ENCODE measurements around the gene HYAL2.

HYAL2 gene

GRCh38 chr3:50303013-50303815 is 19.3 kb downstream of the HYAL2 start, which contains the start of gene HYAL1:
TSS of gene HYAL1 (minus strand) at chr3:50303574. CDS start at chr3:50302956, 618 bp downstream.
- DNase-seq = no peak

GRCh38 chr3:50302095-50303012 is 20.2 kb downstream of the HYAL2 start:
- no peak for DNase-seq

- no peak for DNase-seq
These were observed 21.8 kb downstream of the HYAL2 start for GRCh38 chr3:50300681-50301254.

DNA sequence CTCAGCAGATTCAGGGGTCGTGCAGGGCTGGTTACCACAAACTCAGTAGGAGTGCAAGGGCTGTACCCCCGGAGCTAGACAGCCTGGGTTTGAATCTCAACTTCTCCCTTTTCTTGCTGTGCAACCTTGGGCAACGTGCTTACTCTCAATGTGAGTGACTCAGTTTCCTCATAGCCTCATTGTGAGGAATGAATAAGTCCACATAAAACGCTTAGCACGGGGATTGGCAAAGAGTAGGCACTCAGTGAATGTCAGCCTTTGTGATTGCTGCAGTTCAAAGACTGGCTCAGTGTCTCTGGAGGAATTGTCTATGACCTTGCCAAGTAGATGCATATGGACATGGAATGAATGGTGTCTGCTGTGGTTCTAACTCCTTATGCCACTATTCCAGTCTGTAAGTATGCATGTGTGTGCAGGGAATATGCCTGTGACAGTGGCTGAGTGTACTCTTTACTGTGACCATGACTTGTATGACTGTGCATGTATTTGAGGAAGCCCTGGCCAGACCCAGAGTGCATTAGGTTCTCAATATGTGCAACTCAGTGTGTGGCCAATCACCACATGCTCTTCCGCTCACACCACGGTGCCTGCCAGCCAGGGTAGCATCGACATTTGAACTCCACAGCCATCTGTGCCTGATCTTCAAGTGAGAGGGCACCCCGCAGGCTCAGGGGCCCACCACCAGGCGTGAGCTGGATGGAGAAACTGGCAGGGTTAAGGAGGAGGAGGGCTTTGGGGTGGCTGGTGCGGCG is 22.4 kb downstream of the HYAL2 start:
- DNase-seq = no peak

- no peak for DNase-seq
These were observed 23.0 kb downstream of the HYAL2 start for GRCh38 chr3:50299638-50299928.

GRCh38 chr3:50298836-50299637 is 23.5 kb downstream of the HYAL2 start, which contains the start of the genes HYAL3 and NAA80:
TSS of gene HYAL3 (minus strand) at chr3:50299405. CDS start at chr3:50295602, 3,803 bp downstream.
TSS of gene NAA80 (minus strand) at chr3:50299405. CDS start at chr3:50297463, 1,942 bp downstream.
- peak; percentile 100 for DNase-seq

DNA sequence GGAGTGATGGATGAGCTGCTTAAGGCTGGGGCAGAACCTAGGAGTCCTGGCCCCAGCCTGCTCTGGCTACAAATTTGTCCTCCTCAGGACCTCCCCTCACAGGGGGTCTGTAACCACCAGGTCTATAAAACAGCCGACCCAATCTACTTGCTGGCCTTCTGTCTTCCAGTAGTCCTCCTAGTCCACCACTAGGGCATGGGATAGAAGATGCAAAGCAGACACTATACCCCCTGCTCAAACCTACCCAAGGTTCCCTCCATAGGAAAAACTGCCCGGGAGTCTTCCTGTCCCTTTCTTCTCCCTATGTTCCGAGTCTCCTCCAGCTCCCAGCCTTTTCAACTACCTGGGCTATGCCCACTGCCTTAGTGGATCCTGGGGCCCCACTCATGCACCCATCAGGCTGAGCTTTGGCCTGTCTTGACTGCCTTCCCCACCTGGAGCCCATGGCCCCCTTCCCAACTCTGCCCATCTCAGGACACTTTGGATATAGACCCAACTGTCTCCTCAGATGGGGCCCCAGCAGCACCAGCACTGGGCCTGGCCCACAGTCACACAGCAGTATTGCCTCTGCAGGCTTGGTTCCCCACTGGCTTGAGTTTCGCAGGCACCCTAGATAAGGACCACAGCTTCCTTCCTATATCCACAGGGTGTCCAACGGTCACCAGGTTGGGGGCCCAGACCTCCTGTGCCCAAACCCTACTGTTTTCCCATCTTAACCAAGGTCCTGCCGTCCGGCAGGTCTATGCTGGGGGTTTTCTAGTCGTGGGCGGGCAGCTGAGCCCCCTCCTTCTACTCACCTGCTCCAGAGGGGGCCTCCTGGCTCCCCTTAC is 24.4 kb downstream of the HYAL2 start:
- no peak for DNase-seq

DNA sequence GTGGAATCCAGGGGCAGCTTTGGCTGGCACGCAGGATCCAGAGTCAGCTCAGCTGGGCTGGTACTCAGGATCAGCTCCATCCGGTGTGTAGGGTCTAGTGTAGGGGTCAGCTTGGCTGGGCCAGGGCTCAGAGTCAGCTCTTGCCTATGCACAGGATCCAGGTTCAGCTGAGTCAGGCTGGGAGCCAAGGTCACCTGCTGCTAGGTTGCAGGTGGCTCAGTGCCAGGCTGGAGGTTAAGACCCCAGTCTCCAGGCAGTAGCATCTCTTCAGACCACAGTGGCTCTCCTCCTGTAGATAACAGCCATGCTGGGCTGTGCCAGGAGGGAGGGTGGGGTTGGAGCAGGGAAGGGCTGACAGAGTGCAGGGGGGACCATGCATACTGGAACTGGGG is 25.2 kb downstream of the HYAL2 start:
- no peak for DNase-seq

GRCh38 chr3:50296721-50297383 is 25.7 kb downstream of the HYAL2 start:
- no peak for DNase-seq

GRCh38 chr3:50295553-50296431 is 26.8 kb downstream of the HYAL2 start:
- DNase-seq = no peak

DNA sequence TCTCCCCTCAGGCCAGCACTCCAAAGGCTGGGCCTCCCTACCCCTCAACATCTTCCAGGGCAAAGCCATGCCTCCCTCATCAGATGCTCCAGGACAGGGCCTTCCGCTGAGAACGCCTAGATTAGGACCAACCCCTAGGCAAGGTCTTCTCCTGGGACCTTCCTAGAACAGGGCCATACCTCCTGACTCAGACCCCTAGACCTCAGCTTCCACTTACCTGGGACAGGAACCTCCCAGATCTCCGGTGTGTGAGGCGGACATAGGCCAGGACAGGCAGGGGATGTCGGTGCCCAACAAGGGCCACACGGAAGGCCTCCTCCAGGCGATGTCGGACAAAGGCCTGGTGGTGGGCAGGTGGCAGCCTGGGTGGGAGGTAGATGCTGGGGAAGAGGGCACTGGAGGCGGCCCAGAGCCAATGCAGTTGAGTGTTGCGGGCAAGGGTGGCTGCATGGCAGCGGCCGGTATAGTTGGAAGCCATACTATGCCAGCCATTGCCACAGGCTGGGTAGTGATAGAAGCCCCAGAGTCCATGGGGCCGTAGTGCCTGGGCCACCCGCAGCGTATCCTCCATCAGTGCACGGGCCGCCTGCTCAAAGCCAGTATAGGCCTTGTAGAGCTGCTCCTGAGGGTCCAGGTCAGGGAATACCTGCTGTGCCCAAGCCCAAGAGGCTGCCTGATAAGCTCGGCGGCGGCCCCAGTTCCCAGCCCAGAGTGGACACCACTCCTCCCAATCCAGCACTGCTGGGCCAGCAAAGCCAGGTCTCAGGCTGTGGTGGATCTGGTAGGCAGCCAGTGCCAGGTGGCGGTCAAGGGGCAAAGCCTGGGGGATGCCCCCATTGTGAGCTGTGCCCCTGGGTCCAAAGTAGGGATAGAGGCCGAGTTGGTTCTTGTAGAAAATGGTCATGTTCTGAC is 27.8 kb downstream of the HYAL2 start:
- no peak for DNase-seq

GRCh38 chr3:50294089-50294488 is 28.5 kb downstream of the HYAL2 start:
- DNase-seq = no peak

GRCh38 chr3:50293079-50293801 is 29.3 kb downstream of the HYAL2 start:
- no peak for DNase-seq

DNA sequence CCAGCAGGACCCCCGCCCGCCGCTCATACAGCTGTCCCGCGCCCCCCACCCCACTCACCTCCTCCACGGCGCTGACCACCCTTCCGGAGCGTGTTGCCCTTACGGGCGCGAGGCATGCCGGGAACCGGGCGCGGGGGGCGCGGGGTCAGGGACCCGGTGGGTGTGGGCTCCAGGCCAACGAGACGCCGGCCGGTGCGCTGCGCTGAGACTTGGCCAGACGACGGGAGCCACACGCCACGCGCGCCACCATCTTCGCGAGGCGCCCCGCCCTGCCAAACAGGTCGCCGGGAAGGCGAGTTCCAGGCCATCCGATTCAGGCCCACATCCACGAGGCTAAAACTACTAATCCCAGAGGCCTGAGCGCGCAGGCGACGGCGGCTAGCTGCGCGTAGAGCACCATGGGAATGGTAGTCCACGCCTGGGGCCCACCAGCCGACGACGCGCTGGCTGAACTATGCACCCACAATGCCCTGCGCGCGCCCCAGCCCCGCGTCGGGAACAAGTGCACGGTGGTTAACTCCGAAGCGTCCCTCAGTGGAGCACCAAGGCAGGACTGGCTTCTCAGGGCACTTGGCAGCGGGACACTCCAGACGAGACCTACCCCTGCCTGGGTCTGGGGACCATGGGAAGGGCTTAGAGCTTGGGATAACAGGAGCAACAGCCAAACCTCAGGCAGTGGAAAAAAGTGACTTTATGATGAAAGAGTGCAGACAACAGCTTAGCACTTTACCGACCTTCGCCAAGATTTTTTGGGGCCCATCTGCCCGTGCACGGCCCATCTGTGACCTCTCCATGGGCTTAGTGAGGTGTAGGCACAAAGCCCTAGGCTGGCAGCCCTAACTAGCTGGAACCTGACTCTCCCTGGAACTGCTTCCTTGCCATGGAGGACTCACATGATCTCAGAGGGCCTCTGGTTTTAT is 30.1 kb downstream of the HYAL2 start, which contains the start of gene IFRD2:
IFRD2 (minus strand) TSS at position 271 of the 920 bp plus-strand sequence; CDS start at position 116, 155 bp downstream.
- DNase-seq = peak; percentile 97

DNA sequence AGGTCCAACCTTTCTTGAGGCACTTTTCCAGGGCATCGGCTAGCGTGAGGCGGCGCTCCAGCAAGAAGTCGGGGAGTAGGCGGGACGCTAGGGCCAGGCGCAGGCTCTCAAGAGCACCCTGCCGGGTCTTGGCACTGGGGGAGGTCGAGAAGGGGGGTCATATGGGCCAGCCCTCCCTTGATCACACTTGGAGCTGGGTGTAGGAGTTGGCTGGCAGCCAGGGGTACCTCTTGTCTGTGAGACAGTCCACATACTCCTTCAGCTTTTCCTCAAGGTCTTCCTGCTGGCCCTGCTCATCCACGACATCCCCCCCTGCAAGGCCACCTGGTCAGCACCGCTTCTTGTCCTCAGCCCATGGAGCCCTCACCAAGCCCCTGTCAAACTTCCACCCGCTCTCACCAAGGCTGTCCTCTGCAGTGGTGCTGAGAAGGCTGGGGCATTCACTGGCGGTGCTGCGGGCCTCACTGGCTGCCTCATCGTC is 32.3 kb downstream of the HYAL2 start:
- no peak for DNase-seq

- DNase-seq = no peak
These were observed 33.4 kb downstream of the HYAL2 start for GRCh38 chr3:50289130-50289529.
